ENCODE data around the gene ACYP2.

DNA sequence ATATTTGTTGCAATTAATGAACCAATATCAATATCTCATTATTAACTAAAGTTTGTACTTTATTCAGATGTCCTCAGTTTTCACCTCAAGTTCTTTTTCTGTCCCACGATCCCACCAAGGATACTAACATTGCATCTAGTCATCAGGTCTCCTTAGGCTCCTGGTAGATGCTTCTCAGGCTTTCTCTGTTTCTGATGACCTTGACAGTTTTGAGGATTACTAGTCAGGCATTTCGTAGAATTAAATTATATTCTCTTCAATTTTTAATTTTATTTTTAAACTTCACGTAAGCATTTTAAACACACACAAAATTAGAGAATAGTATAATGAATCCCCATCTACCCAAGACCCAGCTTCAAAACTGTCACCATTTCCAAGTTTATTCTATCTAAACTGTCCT, 5.6 kb upstream of the ACYP2 start:
- TF ChIP-seq, protein P1, sequence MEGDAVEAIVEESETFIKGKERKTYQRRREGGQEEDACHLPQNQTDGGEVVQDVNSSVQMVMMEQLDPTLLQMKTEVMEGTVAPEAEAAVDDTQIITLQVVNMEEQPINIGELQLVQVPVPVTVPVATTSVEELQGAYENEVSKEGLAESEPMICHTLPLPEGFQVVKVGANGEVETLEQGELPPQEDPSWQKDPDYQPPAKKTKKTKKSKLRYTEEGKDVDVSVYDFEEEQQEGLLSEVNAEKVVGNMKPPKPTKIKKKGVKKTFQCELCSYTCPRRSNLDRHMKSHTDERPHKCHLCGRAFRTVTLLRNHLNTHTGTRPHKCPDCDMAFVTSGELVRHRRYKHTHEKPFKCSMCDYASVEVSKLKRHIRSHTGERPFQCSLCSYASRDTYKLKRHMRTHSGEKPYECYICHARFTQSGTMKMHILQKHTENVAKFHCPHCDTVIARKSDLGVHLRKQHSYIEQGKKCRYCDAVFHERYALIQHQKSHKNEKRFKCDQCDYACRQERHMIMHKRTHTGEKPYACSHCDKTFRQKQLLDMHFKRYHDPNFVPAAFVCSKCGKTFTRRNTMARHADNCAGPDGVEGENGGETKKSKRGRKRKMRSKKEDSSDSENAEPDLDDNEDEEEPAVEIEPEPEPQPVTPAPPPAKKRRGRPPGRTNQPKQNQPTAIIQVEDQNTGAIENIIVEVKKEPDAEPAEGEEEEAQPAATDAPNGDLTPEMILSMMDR (IDR thresholded peaks at IDR 0.05), result no peak
- no peak for TF ChIP-seq EP300 (IDR thresholded peaks at IDR 0.05)
- TF ChIP-seq POLR2A (IDR thresholded peaks at IDR 0.05), result no peak
- TF ChIP-seq POLR2AphosphoS5 (IDR thresholded peaks at IDR 0.05), result no peak
